ENCODE data around the gene ZNF98.

- no peak for TF ChIP-seq CTCF (IDR thresholded peaks at IDR 0.05)
- TF ChIP-seq POLR2A (IDR thresholded peaks at IDR 0.05) = no peak
These were observed 15.9 kb upstream of the ZNF98 start for GRCh38 chr19:22438011-22438410.

All from right lobe of liver (tissue), 4 donors.